K562 (cell line): ENCODE data around the gene ABHD16A. TPM values are rescaled to one million over a fixed set of nuclear protein-coding genes. Genes with fewer than 3 reads are reported as not detected.
A peak's percentile ranks its signal among the peaks of the same experiment; 100 is the strongest.

Experiments used
- BCLAF1 ChIP-seq, 2 experiments: fragments of 450-650 bp in 1 of 2; IDR thresholded peaks; 2 replicates each; pipeline ENCODE4 v1.6.1; 2011 to 2017; ENCODE audit warnings: low read depth in 2 of 2, antibody characterized with exemption in 1 of 2, borderline replicate concordance in 1 of 2, low read length in 1 of 2, mild to moderate bottlenecking in 1 of 2, mixed read lengths in 1 of 2; ENCODE audit not compliant: control insufficient read depth in 1 of 2
- FOS ChIP-seq: IDR thresholded peaks from 3 replicates; pipeline ENCODE4 v1.6.1; 2011; ENCODE audit not compliant: insufficient read length; ENCODE audit errors: extremely low read depth
- FOXK1 ChIP-seq: sonication (generic); formaldehyde crosslinking; IDR thresholded peaks from 2 replicates; pipeline ENCODE4 v1.8.0; 2022; ENCODE audit warnings: missing genetic modification reagents, mild to moderate bottlenecking, borderline replicate concordance
- HNRNPK ChIP-seq: fragments of 200-400 bp; formaldehyde crosslinking; IDR thresholded peaks from one replicate; pipeline ENCODE4 v1.6.1; 2018; ENCODE audit warnings: mild to moderate bottlenecking, low read depth, low read length; ENCODE audit not compliant: poor library complexity, severe bottlenecking
- MIER1 ChIP-seq: fragments of 450-650 bp; IDR thresholded peaks from 2 replicates; pipeline ENCODE4 v1.6.1; 2016; ENCODE audit warnings: antibody characterized with exemption, mild to moderate bottlenecking, low read depth
- NELFE ChIP-seq: IDR thresholded peaks from 2 replicates; pipeline ENCODE4 v1.6.1; 2011; ENCODE audit warnings: mild to moderate bottlenecking; ENCODE audit not compliant: insufficient read depth, insufficient read length
- NRF1 ChIP-seq, 2 experiments: fragments of 450-650 bp; IDR thresholded peaks in 1 of 2; conservative IDR thresholded peaks in 1 of 2; 2 replicates each; pipeline ENCODE4 v1.6.1; 2014; ENCODE audit warnings: mild to moderate bottlenecking in 2 of 2
- SMAD1 ChIP-seq: fragments of 150-350 bp; IDR thresholded peaks from 2 replicates; pipeline ENCODE4 v1.6.1; 2014; ENCODE audit warnings: low read length, low read depth; ENCODE audit not compliant: partially characterized antibody
- VEZF1 ChIP-seq: fragments of 200-800 bp; sonication (Bioruptor generic); IDR thresholded peaks from 2 replicates; pipeline ENCODE4 v1.6.1; 2017; ENCODE audit warnings: missing genetic modification characterization, missing compliant biosample characterization
- ZFP1 ChIP-seq: fragments of 450-650 bp; formaldehyde crosslinking; IDR thresholded peaks from 2 replicates; pipeline ENCODE4 v1.4.0; 2020; ENCODE audit warnings: mild to moderate bottlenecking, mixed read lengths
- ZNF232 ChIP-seq: sonication (generic); formaldehyde crosslinking; IDR thresholded peaks from 2 replicates; pipeline ENCODE4 v1.8.0; 2022; ENCODE audit warnings: mild to moderate bottlenecking, missing genetic modification reagents
- ZNF407 ChIP-seq: fragments of 450-650 bp; IDR thresholded peaks from 2 replicates; pipeline ENCODE4 v1.6.1; 2016; ENCODE audit warnings: low read depth
- polyA plus RNA-seq, 8 experiments: library from polyadenylated mRNA; depleted of rRNA in 4 of 8; stranded (reverse) in 5 of 8; unstranded in 3 of 8; fragments of >200 nt; fragmentation: Nextera tagmentation in 2 of 8; fragmentation: Illumina TruSeq in 1 of 8; extraction: Ambion mirVana in 2 of 8; extraction: Trizol in 1 of 8; gene quantifications; 2 replicates each; pipeline versions ENCODE4 v1.2.1 to v1.2.3, GENCODE V29; 2011 to 2014; ENCODE audit warnings: inconsistent platforms in 1 of 8, missing spikeins in 1 of 8
- total RNA-seq, 7 experiments: library from RNA; depleted of rRNA in 6 of 7; stranded (reverse); fragments of >200 nt in 6 of 7; fragmentation: Illumina TruSeq in 2 of 7; extraction: Trizol in 2 of 7; gene quantifications; 2 replicates each; pipeline versions ENCODE4 v1.2.1 to v1.2.3, GENCODE V29; 2011 to 2021; ENCODE audit warnings: low replicate concordance in 1 of 7
- TF ChIP-seq, protein P1 (sequence below): fragments of 250-450 bp; sonication (Bioruptor Pico); IDR thresholded peaks from 2 replicates; pipeline ENCODE4 v1.9.0; 2021; ENCODE audit warnings: mild to moderate bottlenecking

The ABHD16A gene
- total and polyA plus RNA-seq, 9 of the 15 experiments (the other 6 are each of a cell fraction or from before 2014, with no cell fraction given): 25.8 to 120 (median 81.6) TPM

- TF ChIP-seq VEZF1 (CRISPR knock-in tag): no peak
- no peak for TF ChIP-seq MIER1
- TF ChIP-seq, protein P1, sequence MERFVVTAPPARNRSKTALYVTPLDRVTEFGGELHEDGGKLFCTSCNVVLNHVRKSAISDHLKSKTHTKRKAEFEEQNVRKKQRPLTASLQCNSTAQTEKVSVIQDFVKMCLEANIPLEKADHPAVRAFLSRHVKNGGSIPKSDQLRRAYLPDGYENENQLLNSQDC: 0 out of 2 replicates have a peak, but pooled peaks have one; percentile 54
- TF ChIP-seq ZFP1 (CRISPR knock-in tag): no peak
- no peak for TF ChIP-seq NELFE
- no peak for TF ChIP-seq SMAD1
- peak; percentile 32; the same call in 1 of the 2 replicates for TF ChIP-seq ZNF407
- no peak for TF ChIP-seq ZNF232 (CRISPR knock-in tag)
- no peak for TF ChIP-seq FOS
- TF ChIP-seq HNRNPK: no peak
- no peak for TF ChIP-seq FOXK1
- TF ChIP-seq BCLAF1 (IDR thresholded peaks at IDR 0.05; ENCODE audit: borderline replicate concordance in 1 of 2, control insufficient read depth in 1 of 2, low read depth in 2 of 2, low read length in 1 of 2): 0 out of 4 replicates have a peak, but pooled peaks of 1 of the 2 experiments have one; percentile 68
- TF ChIP-seq NRF1 (conservative IDR thresholded peaks at IDR 0.05 in 1 of 2, IDR thresholded peaks at IDR 0.05 in 1 of 2): peak; percentile 28 to 31; a peak in 1 of 4 replicates
Observed at GRCh38 chr6:31734821-31735406, 31.8 kb upstream of the ABHD16A start (continued).
